PFSK-1 (cell line): ENCODE results near the gene MKKS.

Source experiments
- FOXP2 ChIP-seq: optimal IDR thresholded peaks from 2 replicates; pipeline ENCODE3; 2011; ENCODE audit warnings: borderline replicate concordance, control low read depth, inconsistent platforms; ENCODE audit not compliant: insufficient read depth; ENCODE audit errors: extremely low read length, extremely low read depth
- POLR2AphosphoS5 ChIP-seq: IDR thresholded peaks from 2 replicates; pipeline ENCODE4 v1.6.1; 2012; ENCODE audit warnings: low read depth, mild to moderate bottlenecking, control low read depth, low read length, moderate library complexity
- SIN3A ChIP-seq: IDR thresholded peaks from 2 replicates; pipeline ENCODE4 v1.6.1; 2012; ENCODE audit warnings: mild to moderate bottlenecking, low read length, moderate library complexity, borderline replicate concordance; ENCODE audit not compliant: insufficient read depth
- TAF1 ChIP-seq: IDR thresholded peaks from 2 replicates; pipeline ENCODE4 v1.6.1; 2012; ENCODE audit warnings: low read length, control low read depth, borderline replicate concordance; ENCODE audit not compliant: insufficient read depth
- TF ChIP-seq, protein P1 (sequence below), 2 experiments: IDR thresholded peaks; 2 replicates each; pipeline versions ENCODE4 v1.6.1 to v1.8.0; 2011 to 2012; ENCODE audit warnings: low read depth in 2 of 2, low read length in 2 of 2, control low read depth in 1 of 2, inconsistent platforms in 1 of 2, mild to moderate bottlenecking in 1 of 2, moderate library complexity in 1 of 2; ENCODE audit not compliant: insufficient read depth in 1 of 2

DNA sequence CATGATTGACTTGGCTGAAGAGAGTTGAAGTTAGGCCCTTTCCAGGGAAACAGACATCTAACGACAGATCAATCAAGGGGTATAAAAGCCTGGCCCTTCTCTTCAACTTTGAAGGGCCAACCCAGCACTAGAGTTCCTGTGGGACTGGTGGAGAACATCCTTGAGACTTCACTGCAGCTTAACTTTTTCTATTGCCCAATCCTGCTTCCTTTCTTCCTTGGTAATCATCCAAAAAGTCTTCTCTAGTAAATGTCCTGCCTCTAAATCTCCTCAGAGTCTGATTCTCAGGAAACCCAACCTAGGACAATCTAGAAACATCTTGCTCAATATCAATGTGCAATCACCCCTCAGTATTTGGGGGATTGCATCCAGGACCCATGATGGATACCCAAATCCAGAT is 1.9 kb downstream of the MKKS start:
- TF ChIP-seq, protein P1, sequence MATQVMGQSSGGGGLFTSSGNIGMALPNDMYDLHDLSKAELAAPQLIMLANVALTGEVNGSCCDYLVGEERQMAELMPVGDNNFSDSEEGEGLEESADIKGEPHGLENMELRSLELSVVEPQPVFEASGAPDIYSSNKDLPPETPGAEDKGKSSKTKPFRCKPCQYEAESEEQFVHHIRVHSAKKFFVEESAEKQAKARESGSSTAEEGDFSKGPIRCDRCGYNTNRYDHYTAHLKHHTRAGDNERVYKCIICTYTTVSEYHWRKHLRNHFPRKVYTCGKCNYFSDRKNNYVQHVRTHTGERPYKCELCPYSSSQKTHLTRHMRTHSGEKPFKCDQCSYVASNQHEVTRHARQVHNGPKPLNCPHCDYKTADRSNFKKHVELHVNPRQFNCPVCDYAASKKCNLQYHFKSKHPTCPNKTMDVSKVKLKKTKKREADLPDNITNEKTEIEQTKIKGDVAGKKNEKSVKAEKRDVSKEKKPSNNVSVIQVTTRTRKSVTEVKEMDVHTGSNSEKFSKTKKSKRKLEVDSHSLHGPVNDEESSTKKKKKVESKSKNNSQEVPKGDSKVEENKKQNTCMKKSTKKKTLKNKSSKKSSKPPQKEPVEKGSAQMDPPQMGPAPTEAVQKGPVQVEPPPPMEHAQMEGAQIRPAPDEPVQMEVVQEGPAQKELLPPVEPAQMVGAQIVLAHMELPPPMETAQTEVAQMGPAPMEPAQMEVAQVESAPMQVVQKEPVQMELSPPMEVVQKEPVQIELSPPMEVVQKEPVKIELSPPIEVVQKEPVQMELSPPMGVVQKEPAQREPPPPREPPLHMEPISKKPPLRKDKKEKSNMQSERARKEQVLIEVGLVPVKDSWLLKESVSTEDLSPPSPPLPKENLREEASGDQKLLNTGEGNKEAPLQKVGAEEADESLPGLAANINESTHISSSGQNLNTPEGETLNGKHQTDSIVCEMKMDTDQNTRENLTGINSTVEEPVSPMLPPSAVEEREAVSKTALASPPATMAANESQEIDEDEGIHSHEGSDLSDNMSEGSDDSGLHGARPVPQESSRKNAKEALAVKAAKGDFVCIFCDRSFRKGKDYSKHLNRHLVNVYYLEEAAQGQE (IDR thresholded peaks at IDR 0.05; ENCODE audit: insufficient read depth in 1 of 2, low read depth in 2 of 2, low read length in 2 of 2): no peak
- TF ChIP-seq SIN3A (no peak), POLR2AphosphoS5 (no peak), TAF1 (no peak), FOXP2 (no peak)
